OCI-LY7 (cell line): ENCODE data around the gene TAF3. TPM values are rescaled to one million over a fixed set of nuclear protein-coding genes. Genes with fewer than 3 reads are reported as not detected.

ENCODE experiments used
- BruUV-seq: library from RNA; stranded (reverse); fragments of 400-500 nt; replicated peaks from 2 replicates; lab custom pipeline; 2021; lab: Mats Ljungman, UMichigan
- CTCF ChIA-PET: fragments of 300-600 bp; sonication (Branson Sonifier 250); formaldehyde crosslinking; loops from one replicate; lab custom pipeline; 2022; ENCODE audit warnings: antibody characterized with exemption; ENCODE audit not compliant: unreplicated experiment; lab: Charles Lee
- POLR2A ChIA-PET: fragments of 300-600 bp; sonication (Branson Sonifier 250); formaldehyde crosslinking; loops from one replicate; lab custom pipeline; 2022; ENCODE audit warnings: antibody characterized with exemption; lab: Charles Lee
- DNase-seq: peaks from one replicate; pipeline ENCODE4 v3.0.0-alpha.2; 2015; ENCODE audit warnings: low spot score
- H2AFZ ChIP-seq: fragments of 200-600 bp; sonication (generic), shearing (Covaris generic); 2 replicates; pipeline ENCODE4 v1.6.1; 2014; ENCODE audit warnings: mild to moderate bottlenecking, antibody characterized with exemption, low read length, moderate library complexity
- H3K27ac ChIP-seq: fragments of 200-600 bp; sonication (generic); 2 replicates; pipeline ENCODE4 v1.5.1; 2014; ENCODE audit warnings: mixed run types, low read depth, mild to moderate bottlenecking, moderate library complexity, low read length, inconsistent platforms; ENCODE audit not compliant: poor library complexity, severe bottlenecking
- H3K36me3 ChIP-seq: fragments of 200-600 bp; sonication (generic); 2 replicates; pipeline ENCODE4 v1.6.1; 2014; ENCODE audit warnings: mild to moderate bottlenecking, antibody characterized with exemption, low read length, moderate library complexity, mixed read lengths; ENCODE audit not compliant: insufficient read depth
- H3K4me1 ChIP-seq: fragments of 200-600 bp; sonication (generic); 2 replicates; pipeline ENCODE4 v1.5.1; 2014; ENCODE audit warnings: mild to moderate bottlenecking, low read length; ENCODE audit not compliant: insufficient read depth, poor library complexity, severe bottlenecking
- H3K4me2 ChIP-seq: fragments of 200-600 bp; sonication (generic); 2 replicates; pipeline ENCODE4 v1.6.1; 2014; ENCODE audit warnings: mild to moderate bottlenecking, low read length
- H3K4me3 ChIP-seq: fragments of 200-600 bp; sonication (generic); 2 replicates; pipeline ENCODE4 v1.5.1; 2014; ENCODE audit warnings: mild to moderate bottlenecking, low read depth, low read length; ENCODE audit not compliant: poor library complexity, severe bottlenecking
- H3K79me2 ChIP-seq: fragments of 200-600 bp; sonication (generic); 2 replicates; pipeline ENCODE4 v1.6.1; 2016; ENCODE audit warnings: low read depth, mild to moderate bottlenecking, low read length, moderate library complexity, mixed read lengths; ENCODE audit not compliant: insufficient read depth
- H3K9me2 ChIP-seq: fragments of 200-600 bp; sonication (generic); 2 replicates; pipeline ENCODE4 v1.6.1; 2016; ENCODE audit warnings: mild to moderate bottlenecking, low read length, mixed read lengths; ENCODE audit not compliant: insufficient read depth
- H3K9me3 ChIP-seq: fragments of 200-600 bp; sonication (generic); 2 replicates; pipeline ENCODE4 v1.6.1; 2014; ENCODE audit warnings: mild to moderate bottlenecking, mixed run types, low read length, mixed read lengths
- H4K20me1 ChIP-seq: fragments of 200-600 bp; sonication (generic); 2 replicates; pipeline ENCODE4 v1.6.1; 2014; ENCODE audit warnings: mild to moderate bottlenecking, antibody characterized with exemption, low read length, moderate library complexity, mixed read lengths; ENCODE audit not compliant: insufficient read depth
- CTCF ChIP-seq: fragments of 200-600 bp; sonication (generic); conservative IDR thresholded peaks from 2 replicates; pipeline ENCODE4 v1.5.1; 2014; ENCODE audit warnings: mild to moderate bottlenecking, antibody characterized with exemption, low read length, moderate library complexity, mixed read lengths
- EZH2phosphoT487 ChIP-seq: fragments of 200-600 bp; sonication (generic); IDR thresholded peaks from 2 replicates; pipeline ENCODE4 v1.6.1; 2018; ENCODE audit warnings: low read depth, borderline replicate concordance, mild to moderate bottlenecking, mixed run types, antibody characterized with exemption, low read length, moderate library complexity, mixed read lengths
- intact Hi-C: fragments of 100-400 bp; cut with micrococcal nuclease; formaldehyde crosslinking; loops from one replicate; pipeline ENCODE4 v1.10.0; 2022; ENCODE audit not compliant: unreplicated experiment
- total RNA-seq, 2 experiments: library from RNA; depleted of rRNA in 1 of 2; stranded (reverse); fragments of >200 nt in 1 of 2; shearing (Covaris generic) in 1 of 2; gene quantifications; 2 replicates each; pipeline ENCODE4 v1.2.3, GENCODE V29; 2014 to 2022

Gene TAF3
- total RNA-seq, 2 experiments from 2014 or later = 3.8 to 11.1 TPM

GRCh38 chr10:8035006-8035640 lies 216.8 kb downstream of the TAF3 start:
- no peak overlapping the region for H3K27ac ChIP-seq
- no peaks in the 10 kb centered on the region for H3K9me2 ChIP-seq
- no peaks in the 10 kb centered on the region for H4K20me1 ChIP-seq
- H3K9me3 ChIP-seq = no peaks in the 10 kb centered on the region
- no peak overlapping the region for H3K4me2 ChIP-seq
- no peaks in the 10 kb centered on the region for H3K36me3 ChIP-seq
- CTCF ChIA-PET = no interaction called here
- H2AFZ ChIP-seq = no peak overlapping the region
- intact Hi-C loops = no loop called here
- BruUV-seq = no TSS peak
- DNase-seq = no peak
- no peaks in the 10 kb centered on the region for H3K79me2 ChIP-seq
- no peak overlapping the region for H3K4me3 ChIP-seq
- POLR2A ChIA-PET = no interaction called here
- H3K4me1 ChIP-seq = no peaks in the 10 kb centered on the region
- no peak for TF ChIP-seq CTCF
- TF ChIP-seq EZH2phosphoT487 = no peak

GRCh38 chr10:8035641-8036470 lies 217.6 kb downstream of the TAF3 start:
- H2AFZ ChIP-seq = no peak overlapping the region
- BruUV-seq = no TSS peak
- no peaks in the 10 kb centered on the region for H3K4me1 ChIP-seq
- no peak overlapping the region for H3K4me3 ChIP-seq
- H3K79me2 ChIP-seq = no peaks in the 10 kb centered on the region
- DNase-seq = no peak
- H4K20me1 ChIP-seq = no peaks in the 10 kb centered on the region
- H3K36me3 ChIP-seq = no peaks in the 10 kb centered on the region
- no peak overlapping the region for H3K27ac ChIP-seq
- CTCF ChIA-PET = no interaction called here
- intact Hi-C loops = no loop called here
- TF ChIP-seq CTCF (no peak), EZH2phosphoT487 (no peak)
- no peaks in the 10 kb centered on the region for H3K9me2 ChIP-seq
- H3K4me2 ChIP-seq = no peak overlapping the region
- no peaks in the 10 kb centered on the region for H3K9me3 ChIP-seq
- POLR2A ChIA-PET = no interaction called here
